ENCODE results near the gene DDX56. TPM values are rescaled to one million over a fixed set of nuclear protein-coding genes. Genes with fewer than 3 reads are reported as not detected.
A peak's percentile ranks its signal among the peaks of the same experiment; 100 is the strongest.

DDX56 gene
- total and polyA plus RNA-seq, 9 of the 15 experiments (the other 6 are each of a cell fraction or from before 2014, with no cell fraction given), result 33.0 to 145 (median 102) TPM

DNA sequence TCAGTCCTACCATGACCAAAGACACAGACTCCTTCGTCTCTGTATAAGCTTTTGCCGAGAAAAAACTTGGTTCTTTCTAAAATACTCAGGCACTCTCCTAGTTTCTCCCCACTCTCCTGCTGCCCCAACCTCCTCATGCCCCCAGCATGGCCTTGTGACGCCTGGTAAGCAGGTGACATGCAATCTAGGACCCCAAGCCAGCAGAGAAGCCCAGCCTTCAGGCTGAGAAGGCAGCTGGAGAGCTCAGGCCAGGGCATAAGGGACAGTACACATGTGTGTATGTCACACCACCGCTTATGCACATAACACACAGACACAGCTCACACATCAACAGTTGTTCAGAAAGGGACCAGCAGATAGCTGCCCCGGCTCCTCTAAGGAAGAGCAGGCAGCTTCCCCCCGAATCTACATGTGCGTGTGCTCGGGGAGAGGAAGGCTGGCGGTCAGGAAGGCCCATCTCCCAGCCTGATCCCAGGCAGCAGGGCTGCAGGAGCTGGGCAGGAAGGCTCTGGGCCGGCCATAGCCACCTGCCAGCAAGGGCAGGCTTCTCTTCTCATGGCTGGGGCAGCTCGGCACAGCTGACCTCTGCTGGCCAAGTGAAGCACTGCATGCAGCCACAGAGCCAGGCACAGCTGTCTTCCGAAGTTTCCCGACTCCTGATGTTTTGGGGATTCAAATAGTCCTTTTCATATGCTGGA lies 8.5 kb downstream of the DDX56 start:
- CTCF ChIA-PET (ENCODE audit: low intra/inter-chr PET ratio), result interaction anchor here (0.6 to 1.5 kb wide), 2 partner anchors 75 to 324 kb away, joined by 3 to 7 read pairs; no protein-coding TSS in a partner anchor
- Histone ChIP-seq H3K9me3 (replicated peaks; ENCODE audit: control insufficient read depth, insufficient read depth, low read depth, low read length) (no peaks in the 10 kb centered on the region), H3K4me2 (ENCODE audit: insufficient read depth, low read length) (peak overlapping the region; percentile 55), H4K20me1 (replicated peaks; ENCODE audit: control insufficient read depth, insufficient read depth, low read length) (peaks cover 21% of the 10 kb centered on the region), H3K27me3 (ENCODE audit: control insufficient read depth in 2 of 2, insufficient read depth in 2 of 2, low read length in 2 of 2) (no peaks in the 10 kb centered on the region), H2AFZ (ENCODE audit: low read depth, low read length) (no peak overlapping the region), H3K4me1 (replicated peaks in 1 of 2; ENCODE audit: control insufficient read depth in 2 of 2, insufficient read depth in 2 of 2, low read length in 2 of 2) (peaks cover 51 to 54% of the 10 kb centered on the region in 2 experiments; a peak in 4 of 5 replicates), H3K36me3 (ENCODE audit: control insufficient read depth, insufficient read depth, low read length) (peaks cover 68% of the 10 kb centered on the region), H3K79me2 (ENCODE audit: control insufficient read depth, insufficient read depth, low read length) (peaks cover 23% of the 10 kb centered on the region), H3K4me3 (no peak overlapping the region), H3K9me1 (ENCODE audit: control insufficient read depth, insufficient read depth, low read length) (peaks cover 10% of the 10 kb centered on the region), H3K27ac (ENCODE audit: extremely low read depth, low read depth, low read length) (peak overlapping the region; percentile 86), H3K9ac (ENCODE audit: insufficient read depth in 1 of 2, low read depth in 2 of 2, low read length in 2 of 2) (peak overlapping the region; percentile 51 to 78)
- no TSS peak for BruUV-seq (replicated peaks)
- no peak for FAIRE-seq
- POLR2A ChIA-PET, result interaction anchor here (0.7 to 3.8 kb wide), 14 partner anchors 9 to 534 kb away, joined by 3 to 38 read pairs (median 4); partner anchors contain the start of genes DDX56, NUDCD3 and TMED4
- intact Hi-C loops (cut with micrococcal nuclease), result loop anchor here (5.0 kb wide), 3 partner anchors 68 to 323 kb away; no protein-coding TSS in a partner anchor
- in situ Hi-C loops (cut with MboI), result no loop called here
- peak; percentile 59 to 78 (median 66) for DNase-seq (ENCODE audit: extremely low read depth in 1 of 4, low spot score in 3 of 4)
- 51% methylated on average over 12 of the region's 13 CpGs for WGBS (ENCODE audit: insufficient coverage, low coverage, missing lambda C conversion rate)
- peak; percentile 89 for ATAC-seq
- no peak for TF ChIP-seq ZNF766 (CRISPR knock-in tag; conservative IDR thresholded peaks at IDR 0.05)
- TF ChIP-seq ZNF175 (CRISPR knock-in tag; IDR thresholded peaks at IDR 0.05; ENCODE audit: low read depth), result no peak
- TF ChIP-seq FIP1L1 (IDR thresholded peaks at IDR 0.05; ENCODE audit: low read depth, low read length, poor library complexity, severe bottlenecking), result no peak
- no peak for TF ChIP-seq NFIX (CRISPR knock-in tag; IDR thresholded peaks at IDR 0.05; ENCODE audit: low read depth)
- no peak for TF ChIP-seq MEIS2 (IDR thresholded peaks at IDR 0.05; ENCODE audit: partially characterized antibody)
- TF ChIP-seq NFYB (IDR thresholded peaks at IDR 0.05; ENCODE audit: extremely low read depth, insufficient read length), result no peak
- no peak for TF ChIP-seq ZNF696 (CRISPR knock-in tag; conservative IDR thresholded peaks at IDR 0.05)
- TF ChIP-seq, protein P1, sequence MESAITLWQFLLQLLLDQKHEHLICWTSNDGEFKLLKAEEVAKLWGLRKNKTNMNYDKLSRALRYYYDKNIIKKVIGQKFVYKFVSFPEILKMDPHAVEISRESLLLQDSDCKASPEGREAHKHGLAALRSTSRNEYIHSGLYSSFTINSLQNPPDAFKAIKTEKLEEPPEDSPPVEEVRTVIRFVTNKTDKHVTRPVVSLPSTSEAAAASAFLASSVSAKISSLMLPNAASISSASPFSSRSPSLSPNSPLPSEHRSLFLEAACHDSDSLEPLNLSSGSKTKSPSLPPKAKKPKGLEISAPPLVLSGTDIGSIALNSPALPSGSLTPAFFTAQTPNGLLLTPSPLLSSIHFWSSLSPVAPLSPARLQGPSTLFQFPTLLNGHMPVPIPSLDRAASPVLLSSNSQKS (CRISPR knock-in tag; IDR thresholded peaks at IDR 0.05), result no peak
- TF ChIP-seq, protein P2, sequence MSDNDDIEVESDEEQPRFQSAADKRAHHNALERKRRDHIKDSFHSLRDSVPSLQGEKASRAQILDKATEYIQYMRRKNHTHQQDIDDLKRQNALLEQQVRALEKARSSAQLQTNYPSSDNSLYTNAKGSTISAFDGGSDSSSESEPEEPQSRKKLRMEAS (CRISPR knock-in tag; IDR thresholded peaks at IDR 0.05), result peak; percentile 66
- TF ChIP-seq ESRRA (IDR thresholded peaks at IDR 0.05; ENCODE audit: borderline replicate concordance, low read depth), result no peak
- TF ChIP-seq SMARCA5 (IDR thresholded peaks at IDR 0.05), result 0 out of 2 replicates have a peak, but pooled peaks have one; percentile 36
- TF ChIP-seq, protein P3, sequence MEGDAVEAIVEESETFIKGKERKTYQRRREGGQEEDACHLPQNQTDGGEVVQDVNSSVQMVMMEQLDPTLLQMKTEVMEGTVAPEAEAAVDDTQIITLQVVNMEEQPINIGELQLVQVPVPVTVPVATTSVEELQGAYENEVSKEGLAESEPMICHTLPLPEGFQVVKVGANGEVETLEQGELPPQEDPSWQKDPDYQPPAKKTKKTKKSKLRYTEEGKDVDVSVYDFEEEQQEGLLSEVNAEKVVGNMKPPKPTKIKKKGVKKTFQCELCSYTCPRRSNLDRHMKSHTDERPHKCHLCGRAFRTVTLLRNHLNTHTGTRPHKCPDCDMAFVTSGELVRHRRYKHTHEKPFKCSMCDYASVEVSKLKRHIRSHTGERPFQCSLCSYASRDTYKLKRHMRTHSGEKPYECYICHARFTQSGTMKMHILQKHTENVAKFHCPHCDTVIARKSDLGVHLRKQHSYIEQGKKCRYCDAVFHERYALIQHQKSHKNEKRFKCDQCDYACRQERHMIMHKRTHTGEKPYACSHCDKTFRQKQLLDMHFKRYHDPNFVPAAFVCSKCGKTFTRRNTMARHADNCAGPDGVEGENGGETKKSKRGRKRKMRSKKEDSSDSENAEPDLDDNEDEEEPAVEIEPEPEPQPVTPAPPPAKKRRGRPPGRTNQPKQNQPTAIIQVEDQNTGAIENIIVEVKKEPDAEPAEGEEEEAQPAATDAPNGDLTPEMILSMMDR (IDR thresholded peaks at IDR 0.05 in 2 of 3, conservative IDR thresholded peaks at IDR 0.05 in 1 of 3; ENCODE audit: insufficient read depth in 2 of 3, low read depth in 1 of 3, low read length in 3 of 3), result peak; percentile 86 to 97 (median 91)
- TF ChIP-seq RFX1 (IDR thresholded peaks at IDR 0.05), result no peak
- no peak for TF ChIP-seq TAF15 (IDR thresholded peaks at IDR 0.05; ENCODE audit: low read depth, low read length)
- 0 out of 2 replicates have a peak, but pooled peaks have one; percentile 23 for TF ChIP-seq CHD2 (IDR thresholded peaks at IDR 0.05; ENCODE audit: low read depth, low read length)
- no peak for TF ChIP-seq MYBL2 (IDR thresholded peaks at IDR 0.05; ENCODE audit: low read depth)
- no peak for TF ChIP-seq MYBL2 (CRISPR knock-in tag; IDR thresholded peaks at IDR 0.05; ENCODE audit: borderline replicate concordance)
